Uterus (tissue), 2 donors: Measurements from ENCODE around the gene AOAH.

Experiments
- CTCF ChIP-seq, 4 experiments: fragments of 200-600 bp in 2 of 4; fragments of 450-650 bp in 2 of 4; sonication (generic) in 2 of 4; IDR thresholded peaks; one replicate each; pipeline ENCODE4 v1.5.1; 2016 to 2019; ENCODE audit warnings: antibody characterized with exemption in 4 of 4, mild to moderate bottlenecking in 2 of 4, moderate library complexity in 1 of 4
- POLR2A ChIP-seq, 2 donors: fragments of 450-650 bp; IDR thresholded peaks; one replicate each; pipeline ENCODE4 v1.6.1; 2016; ENCODE audit warnings: antibody characterized with exemption in 2 of 2, mild to moderate bottlenecking in 1 of 2, moderate library complexity in 1 of 2

GRCh38 chr7:36602934-36603887 lies 121.1 kb downstream of the AOAH start:
- TF ChIP-seq CTCF (IDR thresholded peaks at IDR 0.05): no peak
- no peak for TF ChIP-seq POLR2A (IDR thresholded peaks at IDR 0.05)
